Keratinocyte (primary cell): ENCODE data around the gene CHST8. TPM values are rescaled to one million over a fixed set of nuclear protein-coding genes. Genes with fewer than 3 reads are reported as not detected.

Experiments
- DNase-seq: peaks from one replicate; pipeline ENCODE4 v3.0.0-alpha.2; 2011; ENCODE audit warnings: low read depth, missing footprints, low spot score
- FAIRE-seq: peaks from 2 replicates; lab custom pipeline; 2011; peaks lifted over from hg19 to GRCh38; lab: Jason Lieb, UNC
- H2AFZ ChIP-seq: 2 replicates; pipeline ENCODE4 v1.6.0; 2012; ENCODE audit warnings: low read length, control low read depth, inconsistent platforms; ENCODE audit not compliant: control insufficient read depth
- H3K27ac ChIP-seq: 2 replicates; pipeline ENCODE4 v1.5.1; 2011; ENCODE audit warnings: low read length; ENCODE audit not compliant: control insufficient read depth, insufficient read depth
- H3K27me3 ChIP-seq: 3 replicates; pipeline ENCODE4 v1.6.0; 2011; ENCODE audit warnings: low read length; ENCODE audit not compliant: control insufficient read depth, insufficient read depth; ENCODE audit errors: extremely low read depth
- H3K36me3 ChIP-seq, 2 experiments: 2 replicates in 1 of 2; 3 replicates in 1 of 2; pipeline ENCODE4 v1.5.1; 2011; ENCODE audit warnings: low read length in 2 of 2, mild to moderate bottlenecking in 1 of 2; ENCODE audit not compliant: control insufficient read depth in 2 of 2, insufficient read depth in 2 of 2; ENCODE audit errors: extremely low read depth in 1 of 2
- H3K4me1 ChIP-seq: 3 replicates; pipeline ENCODE4 v1.5.1; 2011; ENCODE audit warnings: low read length; ENCODE audit not compliant: control insufficient read depth, insufficient read depth; ENCODE audit errors: extremely low read depth
- H3K4me2 ChIP-seq: 3 replicates; pipeline ENCODE4 v1.6.0; 2011; ENCODE audit warnings: low read depth, low read length; ENCODE audit not compliant: control insufficient read depth, insufficient read depth; ENCODE audit errors: extremely low read depth
- H3K4me3 ChIP-seq, 3 experiments: fragments of 200-600 bp in 1 of 3; sonication (generic) in 1 of 3; 2 replicates in 2 of 3; 3 replicates in 1 of 3; pipeline ENCODE4 v1.5.1; 2011 to 2016; ENCODE audit warnings: low read length in 3 of 3, mild to moderate bottlenecking in 3 of 3, control low read depth in 2 of 3, inconsistent platforms in 1 of 3, low read depth in 1 of 3, mixed read lengths in 1 of 3, mixed run types in 1 of 3, moderate library complexity in 1 of 3; ENCODE audit not compliant: control insufficient read depth in 2 of 3, insufficient read depth in 2 of 3; ENCODE audit errors: extremely low read depth in 1 of 3
- H3K79me2 ChIP-seq: 2 replicates; pipeline ENCODE4 v1.6.0; 2012; ENCODE audit warnings: low read length; ENCODE audit not compliant: control insufficient read depth, insufficient read depth
- H3K9ac ChIP-seq: 3 replicates; pipeline ENCODE4 v1.6.0; 2011; ENCODE audit warnings: low read length; ENCODE audit not compliant: control insufficient read depth, insufficient read depth; ENCODE audit errors: extremely low read depth
- H3K9me1 ChIP-seq: 3 replicates; pipeline ENCODE4 v1.6.0; 2011; ENCODE audit warnings: low read length; ENCODE audit not compliant: control insufficient read depth, insufficient read depth; ENCODE audit errors: extremely low read depth
- H3K9me3 ChIP-seq: 2 replicates; pipeline ENCODE4 v1.5.1; 2012; ENCODE audit warnings: low read depth, low read length; ENCODE audit not compliant: control insufficient read depth
- H4K20me1 ChIP-seq: 3 replicates; pipeline ENCODE4 v1.6.0; 2011; ENCODE audit warnings: low read length; ENCODE audit not compliant: control insufficient read depth, insufficient read depth; ENCODE audit errors: extremely low read depth
- CTCF ChIP-seq, 3 experiments: IDR thresholded peaks in 1 of 3; conservative IDR thresholded peaks in 1 of 3; optimal IDR thresholded peaks in 1 of 3; 2 replicates in 2 of 3; 3 replicates in 1 of 3; pipeline versions ENCODE3 to v1.5.1; 2011; ENCODE audit warnings: low read length in 3 of 3, mild to moderate bottlenecking in 3 of 3, moderate library complexity in 2 of 3, control low read depth in 1 of 3, inconsistent platforms in 1 of 3; ENCODE audit not compliant: insufficient read depth in 2 of 3; ENCODE audit errors: extremely low read depth in 1 of 3
- EZH2 ChIP-seq: IDR thresholded peaks from one replicate; pipeline ENCODE4 v1.6.1; 2012; ENCODE audit warnings: inconsistent platforms, mild to moderate bottlenecking, low read length, moderate library complexity
- dilution Hi-C: fragments of 300-500 bp; cut with MboI; formaldehyde crosslinking; loops from one replicate; pipeline ENCODE4 v1.7.0; 2020; ENCODE audit warnings: low sequenced_read_pairs; ENCODE audit not compliant: extremely low pct_ligation_motif_present
- polyA plus RNA-seq, 5 experiments: library from polyadenylated mRNA; depleted of rRNA in 3 of 5; stranded (reverse) in 3 of 5; stranded (forward) in 1 of 5; unstranded in 1 of 5; fragments of >200 nt; gene quantifications; 1 replicate in 1 of 5; 2 replicates in 3 of 5; 3 replicates in 1 of 5; pipeline versions ENCODE4 v1.2.1 to v1.2.3, GENCODE V29; 2011 to 2012; ENCODE audit warnings: missing spikeins in 2 of 5, low read depth in 1 of 5, low replicate concordance in 1 of 5

CHST8 gene
- polyA plus RNA-seq, 1 donor (not counting 4 experiments of a cell fraction or from before 2014, with no cell fraction given), result not detected

DNA sequence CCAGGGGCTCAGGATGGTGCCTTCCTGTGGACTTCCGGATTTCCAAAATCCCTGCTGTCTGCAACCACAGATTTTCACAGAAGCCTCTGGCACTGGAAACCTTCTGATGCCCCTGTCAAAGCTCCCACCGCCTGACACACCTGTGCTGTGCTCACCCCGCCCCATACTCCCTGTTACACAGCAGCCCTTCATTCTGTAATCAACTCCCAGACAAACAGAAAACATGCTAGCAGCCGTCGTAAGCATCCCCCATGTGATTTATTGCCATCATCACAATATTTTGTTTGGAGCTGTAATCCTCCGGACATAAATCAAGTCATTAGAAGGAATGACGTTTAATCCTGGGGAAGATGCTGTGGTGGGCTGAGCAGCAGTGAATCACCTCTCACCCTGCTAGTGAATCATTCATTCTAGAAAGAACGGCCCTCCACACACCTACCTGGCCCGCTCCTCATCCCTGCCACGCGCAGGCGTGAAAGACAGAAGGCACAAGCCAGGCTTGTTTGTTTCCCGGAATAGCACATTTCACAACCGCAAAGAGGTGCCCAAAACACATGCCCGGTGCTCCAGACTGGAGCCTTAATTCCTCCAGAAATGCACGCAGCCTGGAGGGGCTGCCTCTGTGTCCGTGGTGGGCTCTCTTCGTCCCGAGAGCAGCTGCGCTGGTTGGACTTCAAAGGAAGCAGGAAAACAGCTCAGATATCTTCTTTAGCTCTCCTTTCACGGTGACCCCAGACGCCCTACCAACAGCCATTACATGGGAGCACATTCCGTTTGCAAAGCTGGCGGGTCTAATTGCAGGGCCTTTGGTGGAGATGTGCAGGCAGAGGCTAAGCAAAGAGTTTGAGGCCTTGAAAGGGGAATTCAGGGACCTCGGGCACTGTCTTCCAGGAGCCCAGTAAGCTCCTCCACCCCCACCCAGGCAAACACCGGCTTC is 133.6 kb downstream of the CHST8 start:
- Histone ChIP-seq H4K20me1 (no peaks in the 10 kb centered on the region), H3K9me3 (no peaks in the 10 kb centered on the region), H3K79me2 (no peaks in the 10 kb centered on the region), H2AFZ (no peak overlapping the region), H3K4me1 (no peaks in the 10 kb centered on the region), H3K4me2 (no peak overlapping the region), H3K36me3 (no peaks in the 10 kb centered on the region), H3K27me3 (no peaks in the 10 kb centered on the region), H3K4me3 (no peak overlapping the region), H3K9ac (no peak overlapping the region), H3K27ac (no peak overlapping the region), H3K9me1 (no peaks in the 10 kb centered on the region)
- DNase-seq (no peak), FAIRE-seq (no peak)
- TF ChIP-seq EZH2 (no peak), CTCF (optimal IDR thresholded peaks at IDR 0.05 in 1 of 3, IDR thresholded peaks at IDR 0.05 in 1 of 3, conservative IDR thresholded peaks at IDR 0.05 in 1 of 3; ENCODE audit: extremely low read depth in 1 of 3, insufficient read depth in 2 of 3, low read length in 3 of 3) (no peak)
- dilution Hi-C loops, result no loop called here

DNA sequence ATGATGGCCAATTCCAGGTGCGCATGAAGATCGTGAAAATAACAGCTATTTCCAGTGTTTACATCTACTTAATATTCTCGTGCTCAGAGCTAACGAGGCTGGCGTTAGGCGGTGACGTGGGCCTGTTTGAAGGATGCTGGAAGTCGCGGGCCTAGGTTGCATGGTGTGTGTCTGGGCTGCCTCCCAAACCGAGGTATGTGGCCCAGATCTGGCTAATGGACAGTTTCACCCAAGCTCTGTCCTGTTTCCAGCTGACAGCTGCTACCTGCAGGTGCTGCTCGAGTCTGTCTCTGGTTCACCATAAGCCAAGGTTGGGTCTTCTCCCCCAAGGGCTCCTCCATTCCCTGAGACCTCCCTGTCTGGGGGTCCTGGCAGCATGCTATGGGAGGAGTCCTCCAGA is 134.4 kb downstream of the CHST8 start:
- Histone ChIP-seq H3K36me3 (no peaks in the 10 kb centered on the region), H3K9me1 (no peaks in the 10 kb centered on the region), H3K27me3 (no peaks in the 10 kb centered on the region), H3K9ac (no peak overlapping the region), H3K9me3 (no peaks in the 10 kb centered on the region), H4K20me1 (no peaks in the 10 kb centered on the region), H3K27ac (no peak overlapping the region), H3K4me3 (no peak overlapping the region), H3K79me2 (no peaks in the 10 kb centered on the region), H3K4me1 (no peaks in the 10 kb centered on the region), H2AFZ (no peak overlapping the region), H3K4me2 (no peak overlapping the region)
- FAIRE-seq (no peak), DNase-seq (no peak)
- dilution Hi-C loops, result no loop called here
- TF ChIP-seq CTCF (optimal IDR thresholded peaks at IDR 0.05 in 1 of 3, IDR thresholded peaks at IDR 0.05 in 1 of 3, conservative IDR thresholded peaks at IDR 0.05 in 1 of 3; ENCODE audit: extremely low read depth in 1 of 3, insufficient read depth in 2 of 3, low read length in 3 of 3) (no peak), EZH2 (no peak)
